Measurements from ENCODE around the gene ZBTB33.

GRCh38 chrX:120274145-120274544, 23.5 kb downstream of the ZBTB33 start:
- TF ChIP-seq, protein P1, sequence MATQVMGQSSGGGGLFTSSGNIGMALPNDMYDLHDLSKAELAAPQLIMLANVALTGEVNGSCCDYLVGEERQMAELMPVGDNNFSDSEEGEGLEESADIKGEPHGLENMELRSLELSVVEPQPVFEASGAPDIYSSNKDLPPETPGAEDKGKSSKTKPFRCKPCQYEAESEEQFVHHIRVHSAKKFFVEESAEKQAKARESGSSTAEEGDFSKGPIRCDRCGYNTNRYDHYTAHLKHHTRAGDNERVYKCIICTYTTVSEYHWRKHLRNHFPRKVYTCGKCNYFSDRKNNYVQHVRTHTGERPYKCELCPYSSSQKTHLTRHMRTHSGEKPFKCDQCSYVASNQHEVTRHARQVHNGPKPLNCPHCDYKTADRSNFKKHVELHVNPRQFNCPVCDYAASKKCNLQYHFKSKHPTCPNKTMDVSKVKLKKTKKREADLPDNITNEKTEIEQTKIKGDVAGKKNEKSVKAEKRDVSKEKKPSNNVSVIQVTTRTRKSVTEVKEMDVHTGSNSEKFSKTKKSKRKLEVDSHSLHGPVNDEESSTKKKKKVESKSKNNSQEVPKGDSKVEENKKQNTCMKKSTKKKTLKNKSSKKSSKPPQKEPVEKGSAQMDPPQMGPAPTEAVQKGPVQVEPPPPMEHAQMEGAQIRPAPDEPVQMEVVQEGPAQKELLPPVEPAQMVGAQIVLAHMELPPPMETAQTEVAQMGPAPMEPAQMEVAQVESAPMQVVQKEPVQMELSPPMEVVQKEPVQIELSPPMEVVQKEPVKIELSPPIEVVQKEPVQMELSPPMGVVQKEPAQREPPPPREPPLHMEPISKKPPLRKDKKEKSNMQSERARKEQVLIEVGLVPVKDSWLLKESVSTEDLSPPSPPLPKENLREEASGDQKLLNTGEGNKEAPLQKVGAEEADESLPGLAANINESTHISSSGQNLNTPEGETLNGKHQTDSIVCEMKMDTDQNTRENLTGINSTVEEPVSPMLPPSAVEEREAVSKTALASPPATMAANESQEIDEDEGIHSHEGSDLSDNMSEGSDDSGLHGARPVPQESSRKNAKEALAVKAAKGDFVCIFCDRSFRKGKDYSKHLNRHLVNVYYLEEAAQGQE (IDR thresholded peaks at IDR 0.05; ENCODE audit: insufficient read depth in 1 of 2, low read depth in 2 of 2, low read length in 2 of 2) = no peak
- TF ChIP-seq FOXP2 (optimal IDR thresholded peaks at IDR 0.05; ENCODE audit: borderline replicate concordance, extremely low read depth, extremely low read length, insufficient read depth) (no peak), POLR2AphosphoS5 (IDR thresholded peaks at IDR 0.05; ENCODE audit: low read depth, low read length) (no peak), TAF1 (IDR thresholded peaks at IDR 0.05; ENCODE audit: borderline replicate concordance, insufficient read depth, low read length) (no peak), SIN3A (IDR thresholded peaks at IDR 0.05; ENCODE audit: borderline replicate concordance, insufficient read depth, low read length) (no peak)
